Peyer's patch (tissue), 4 donors: Measurements from ENCODE around the gene PPA1. TPM values are rescaled to one million over a fixed set of nuclear protein-coding genes. Genes with fewer than 3 reads are reported as not detected.
"Not testable (repeated sequence)": the region's sequence is repeated elsewhere in the genome, so short reads cannot be mapped to it uniquely, and the experiment has no call there.

Experiments used
- DNase-seq, 3 donors: peaks; one replicate each; pipeline ENCODE4 v3.0.0-alpha.2; 2017 to 2019
- H3K27ac ChIP-seq, 4 donors: fragments of 200-600 bp; sonication (generic); one replicate each; pipeline ENCODE4 v1.5.1; 2016 to 2019
- H3K27me3 ChIP-seq, 2 donors: fragments of 200-600 bp; sonication (generic); one replicate each; pipeline ENCODE4 v1.5.1; 2019
- H3K36me3 ChIP-seq, 3 donors: fragments of 200-600 bp; sonication (generic); one replicate each; pipeline ENCODE4 v1.5.1; 2016 to 2019
- H3K4me1 ChIP-seq, 4 donors: fragments of 200-600 bp; sonication (generic); one replicate each; pipeline ENCODE4 v1.5.1; 2016 to 2019
- H3K4me3 ChIP-seq, 4 donors: fragments of 200-600 bp; sonication (generic); 1 replicate in 3 of 4; 2 replicates in 1 of 4; pipeline ENCODE4 v1.5.1; 2016 to 2019; ENCODE audit warnings: mild to moderate bottlenecking in 1 of 4
- H3K9me3 ChIP-seq, 4 donors: fragments of 200-600 bp; sonication (generic); one replicate each; pipeline ENCODE4 v1.5.1; 2016 to 2019; ENCODE audit warnings: mild to moderate bottlenecking in 1 of 4
- POLR2A ChIP-seq, 2 donors: fragments of 450-650 bp; IDR thresholded peaks; one replicate each; pipeline ENCODE4 v1.5.1; 2017; ENCODE audit warnings: antibody characterized with exemption in 2 of 2, mild to moderate bottlenecking in 2 of 2, moderate library complexity in 2 of 2
- total RNA-seq, 4 donors: library from RNA; depleted of rRNA; stranded (reverse); fragments of >200 nt; gene quantifications; one replicate each; pipeline ENCODE4 v1.1.0, GENCODE V29; 2016
- TF ChIP-seq, protein P1 (sequence below), 6 experiments: fragments of 450-650 bp in 4 of 6; fragments of 200-600 bp in 2 of 6; sonication (generic) in 1 of 6; IDR thresholded peaks; one replicate each; pipeline ENCODE4 v1.5.1; 2017 to 2019; ENCODE audit warnings: antibody characterized with exemption in 6 of 6, mild to moderate bottlenecking in 3 of 6, moderate library complexity in 1 of 6

PPA1 gene
- total RNA-seq, 4 donors from 2014 or later, result 67.7 to 199 (median 110) TPM

DNA sequence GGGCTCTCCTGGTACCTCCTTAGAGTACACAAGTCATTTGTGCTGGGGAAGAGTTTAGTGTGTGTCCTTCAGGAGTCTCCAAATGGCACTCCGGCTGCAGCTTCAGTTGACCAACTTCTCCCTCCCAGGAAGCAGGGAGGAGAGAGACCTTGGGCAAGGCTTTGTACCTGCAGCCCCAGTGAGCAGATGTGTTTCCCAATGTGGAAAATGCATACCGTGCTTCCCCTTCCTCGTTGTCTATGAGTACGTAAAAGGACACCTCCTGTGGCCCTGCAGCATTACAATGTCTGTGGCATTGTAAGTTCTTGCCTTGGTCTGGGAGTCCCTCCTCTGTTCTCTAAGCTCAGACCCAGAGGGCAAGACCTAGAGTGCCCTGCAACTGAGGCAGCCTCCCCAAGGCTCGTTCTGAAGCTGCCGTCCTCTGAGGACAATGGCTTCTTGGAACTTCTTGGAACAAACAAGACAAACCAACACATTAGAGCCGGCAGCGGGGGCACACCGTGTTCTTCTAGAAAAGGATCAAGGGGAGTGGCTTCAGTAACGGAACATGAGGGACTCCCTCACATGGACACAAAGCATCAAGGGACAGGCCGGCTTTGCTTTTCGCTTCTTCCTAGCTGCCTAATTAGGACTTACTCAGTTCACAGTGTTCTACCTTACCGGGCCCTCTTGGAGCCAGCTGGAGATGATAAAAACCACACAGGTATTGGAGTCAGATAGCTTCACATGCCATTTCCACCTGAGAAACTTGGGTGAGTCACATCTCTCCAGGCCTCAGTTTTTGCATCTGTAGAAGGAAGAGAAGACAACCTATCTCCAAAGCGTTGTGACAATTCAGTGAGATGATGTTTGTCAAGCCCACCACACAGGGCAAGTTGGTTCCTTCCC lies 20.9 kb upstream of the PPA1 start:
- Histone ChIP-seq H3K4me3 (no peak overlapping the region), H3K27ac (no peak overlapping the region), H3K27me3 (peaks cover 0 to 8% of the 10 kb centered on the region in 2 donors), H3K9me3 (no peaks in the 10 kb centered on the region), H3K36me3 (no peaks in the 10 kb centered on the region), H3K4me1 (peaks cover 0 to 6% (median 0%) of the 10 kb centered on the region in 4 donors)
- no peak for DNase-seq
- TF ChIP-seq POLR2A (IDR thresholded peaks at IDR 0.05), result no peak
- TF ChIP-seq, protein P1, sequence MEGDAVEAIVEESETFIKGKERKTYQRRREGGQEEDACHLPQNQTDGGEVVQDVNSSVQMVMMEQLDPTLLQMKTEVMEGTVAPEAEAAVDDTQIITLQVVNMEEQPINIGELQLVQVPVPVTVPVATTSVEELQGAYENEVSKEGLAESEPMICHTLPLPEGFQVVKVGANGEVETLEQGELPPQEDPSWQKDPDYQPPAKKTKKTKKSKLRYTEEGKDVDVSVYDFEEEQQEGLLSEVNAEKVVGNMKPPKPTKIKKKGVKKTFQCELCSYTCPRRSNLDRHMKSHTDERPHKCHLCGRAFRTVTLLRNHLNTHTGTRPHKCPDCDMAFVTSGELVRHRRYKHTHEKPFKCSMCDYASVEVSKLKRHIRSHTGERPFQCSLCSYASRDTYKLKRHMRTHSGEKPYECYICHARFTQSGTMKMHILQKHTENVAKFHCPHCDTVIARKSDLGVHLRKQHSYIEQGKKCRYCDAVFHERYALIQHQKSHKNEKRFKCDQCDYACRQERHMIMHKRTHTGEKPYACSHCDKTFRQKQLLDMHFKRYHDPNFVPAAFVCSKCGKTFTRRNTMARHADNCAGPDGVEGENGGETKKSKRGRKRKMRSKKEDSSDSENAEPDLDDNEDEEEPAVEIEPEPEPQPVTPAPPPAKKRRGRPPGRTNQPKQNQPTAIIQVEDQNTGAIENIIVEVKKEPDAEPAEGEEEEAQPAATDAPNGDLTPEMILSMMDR (IDR thresholded peaks at IDR 0.05), result no peak

GRCh38 chr10:70250961-70251680 lies 17.9 kb upstream of the PPA1 start:
- H3K36me3 ChIP-seq, result no peaks in the 10 kb centered on the region
- no peak overlapping the region for H3K27ac ChIP-seq
- no peak for DNase-seq
- H3K4me3 ChIP-seq, result no peak overlapping the region
- peaks cover 0 to 6% (median 0%) of the 10 kb centered on the region in 4 donors for H3K4me1 ChIP-seq
- H3K27me3 ChIP-seq, result peaks cover 0 to 8% of the 10 kb centered on the region in 2 donors
- no peaks in the 10 kb centered on the region for H3K9me3 ChIP-seq
- TF ChIP-seq, protein P1 (IDR thresholded peaks at IDR 0.05), result no peak
- TF ChIP-seq POLR2A (IDR thresholded peaks at IDR 0.05), result no peak

DNA sequence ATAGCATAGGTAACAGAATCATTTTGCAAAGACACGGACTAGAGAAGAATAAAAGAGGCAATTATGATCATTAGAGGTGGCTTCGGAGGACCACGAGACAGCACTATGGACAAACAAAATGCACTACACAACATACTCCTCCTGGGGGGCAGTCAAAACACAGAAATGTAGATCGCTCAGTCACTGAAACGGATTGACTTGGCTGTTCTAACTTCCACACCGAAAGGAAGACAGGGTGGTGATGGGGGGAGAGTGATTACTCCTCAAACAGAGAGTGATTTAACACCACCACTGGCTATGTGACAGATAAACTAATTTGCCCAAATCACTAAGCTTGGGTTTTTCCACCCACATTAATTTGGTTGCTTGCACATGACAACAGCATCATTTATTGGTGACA lies 14.1 kb upstream of the PPA1 start:
- Histone ChIP-seq H3K4me3 (no peak overlapping the region), H3K27ac (no peak overlapping the region), H3K27me3 (no peaks in the 10 kb centered on the region), H3K4me1 (no peaks in the 10 kb centered on the region), H3K9me3 (no peaks in the 10 kb centered on the region), H3K36me3 (no peaks in the 10 kb centered on the region)
- DNase-seq, result no peak
- no peak for TF ChIP-seq POLR2A (IDR thresholded peaks at IDR 0.05)

GRCh38 chr10:70241081-70241480 lies 7.9 kb upstream of the PPA1 start:
- TF ChIP-seq, protein P1 (IDR thresholded peaks at IDR 0.05), result no peak
- no peak for TF ChIP-seq POLR2A (IDR thresholded peaks at IDR 0.05)
- H3K27me3 ChIP-seq, result no peaks in the 10 kb centered on the region
- no peaks in the 10 kb centered on the region for H3K4me1 ChIP-seq
- no peak overlapping the region for H3K4me3 ChIP-seq
- no peaks in the 10 kb centered on the region for H3K36me3 ChIP-seq
- no peaks in the 10 kb centered on the region for H3K9me3 ChIP-seq
- DNase-seq, result no peak
- H3K27ac ChIP-seq, result no peak overlapping the region

DNA sequence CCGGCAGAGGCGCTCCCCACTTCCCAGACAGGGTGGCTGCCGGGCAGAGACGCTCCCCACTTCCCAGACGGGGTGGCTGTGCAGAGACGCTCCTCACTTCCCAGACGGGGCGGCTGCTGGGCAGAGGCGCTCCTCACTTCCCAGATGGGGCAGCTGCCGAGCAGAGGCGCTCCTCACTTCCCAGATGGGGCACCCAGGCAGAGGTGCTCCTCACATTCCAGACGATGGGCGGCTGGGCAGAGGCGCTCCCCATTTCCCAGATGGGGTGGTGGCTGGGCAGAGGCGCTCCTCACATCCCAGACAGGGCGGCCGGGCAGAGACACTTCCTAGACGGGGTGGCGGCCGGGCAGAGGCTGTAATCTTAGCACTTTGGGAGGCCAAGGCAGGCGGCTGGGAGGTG lies 6.8 kb upstream of the PPA1 start:
- not testable (repeated sequence) for H3K27ac ChIP-seq, DNase-seq, H3K27me3 ChIP-seq, H3K36me3 ChIP-seq, H3K4me3 ChIP-seq, H3K4me1 ChIP-seq, H3K9me3 ChIP-seq

GRCh38 chr10:70239077-70239976 lies 6.1 kb upstream of the PPA1 start:
- not testable (repeated sequence) for H3K36me3 ChIP-seq, H3K4me3 ChIP-seq, DNase-seq, H3K27ac ChIP-seq, H3K4me1 ChIP-seq, H3K27me3 ChIP-seq, H3K9me3 ChIP-seq

- H3K27me3 ChIP-seq, H3K4me3 ChIP-seq, H3K27ac ChIP-seq, H3K36me3 ChIP-seq, H3K4me1 ChIP-seq, H3K9me3 ChIP-seq, DNase-seq: not testable (repeated sequence)
Measured at GRCh38 chr10:70237958-70238536, 4.8 kb upstream of the PPA1 start.
